ENCODE measurements around the gene ATXN2. TPM values are rescaled to one million over a fixed set of nuclear protein-coding genes. Genes with fewer than 3 reads are reported as not detected.
A peak's percentile ranks its signal among the peaks of the same experiment; 100 is the strongest.

Gene ATXN2
- total and polyA plus RNA-seq, 9 of the 15 experiments (the other 6 are each of a cell fraction or from before 2014, with no cell fraction given) = 16.8 to 67.8 (median 29.3) TPM

GRCh38 chr12:111635524-111635923 is 36.4 kb upstream of the ATXN2 start:
- DNase-seq (ENCODE audit: extremely low read depth in 1 of 4, low spot score in 3 of 4) = peak in 3 of 4 experiments; percentile 21 to 83 (median 63)
- no TSS peak for BruUV-seq (replicated peaks)
- POLR2A ChIA-PET = interaction anchor here (0.6 to 1.2 kb wide), 5 partner anchors 21 to 739 kb away, joined by 3 to 4 read pairs (median 3); partner anchors contain the start of gene ATXN2
- intact Hi-C loops (cut with micrococcal nuclease) = no loop called here
- WGBS (ENCODE audit: insufficient coverage, low coverage, missing lambda C conversion rate) = 2% methylated on average over 8 of the region's 8 CpGs
- H3K4me2 ChIP-seq (ENCODE audit: insufficient read depth, low read length) = peak overlapping the region; percentile 87
- H3K4me1 ChIP-seq (replicated peaks in 1 of 2; ENCODE audit: control insufficient read depth in 2 of 2, insufficient read depth in 2 of 2, low read length in 2 of 2) = peaks cover 35 to 36% of the 10 kb centered on the region in 2 experiments
- no peaks in the 10 kb centered on the region for H3K27me3 ChIP-seq (ENCODE audit: control insufficient read depth in 2 of 2, insufficient read depth in 2 of 2, low read length in 2 of 2)
- CTCF ChIA-PET (ENCODE audit: low intra/inter-chr PET ratio) = no interaction called here
- peak; percentile 79 for ATAC-seq
- H3K79me2 ChIP-seq (ENCODE audit: control insufficient read depth, insufficient read depth, low read length) = no peaks in the 10 kb centered on the region; the same call in 2 of the 3 replicates
- H3K9me3 ChIP-seq (replicated peaks; ENCODE audit: control insufficient read depth, insufficient read depth, low read depth, low read length) = no peaks in the 10 kb centered on the region
- peak overlapping the region; percentile 10; the same call in 1 of the 2 replicates for H3K4me3 ChIP-seq
- H3K36me3 ChIP-seq (ENCODE audit: control insufficient read depth, insufficient read depth, low read length) = peaks cover 6% of the 10 kb centered on the region; the same call in 1 of the 3 replicates
- peak; percentile 90 for FAIRE-seq
- peak overlapping the region; percentile 84 to 90; a peak in 3 of 4 replicates for H3K9ac ChIP-seq (ENCODE audit: insufficient read depth in 1 of 2, low read depth in 2 of 2, low read length in 2 of 2)
- H3K27ac ChIP-seq (ENCODE audit: extremely low read depth, low read depth, low read length) = peak overlapping the region; percentile 94
- peak overlapping the region; percentile 85 for H2AFZ ChIP-seq (ENCODE audit: low read depth, low read length)
- in situ Hi-C loops (cut with MboI) = no loop called here
- H4K20me1 ChIP-seq (replicated peaks; ENCODE audit: control insufficient read depth, insufficient read depth, low read length) = no peaks in the 10 kb centered on the region
- no peaks in the 10 kb centered on the region for H3K9me1 ChIP-seq (ENCODE audit: control insufficient read depth, insufficient read depth, low read length)
- peak; percentile 42 for TF ChIP-seq GTF2B (IDR thresholded peaks at IDR 0.05; ENCODE audit: extremely low read depth, insufficient read length)
- TF ChIP-seq NR3C1 (CRISPR knock-in tag; IDR thresholded peaks at IDR 0.05) = no peak
- TF ChIP-seq NFE2 (IDR thresholded peaks at IDR 0.05; ENCODE audit: low read depth) = peak; percentile 83
- TF ChIP-seq RBFOX2 (IDR thresholded peaks at IDR 0.05; ENCODE audit: low read depth, low read length) = no peak
- TF ChIP-seq E2F8 (IDR thresholded peaks at IDR 0.05; ENCODE audit: low read depth, partially characterized antibody) = no peak
- peak; percentile 76 for TF ChIP-seq HMBOX1 (IDR thresholded peaks at IDR 0.05)
- TF ChIP-seq MTA3 (IDR thresholded peaks at IDR 0.05; ENCODE audit: borderline replicate concordance) = peak; percentile 52; the same call in 1 of the 2 replicates
- no peak for TF ChIP-seq FIP1L1 (IDR thresholded peaks at IDR 0.05; ENCODE audit: low read depth, low read length, poor library complexity, severe bottlenecking)
- TF ChIP-seq NCOR1 (IDR thresholded peaks at IDR 0.05) = 0 out of 2 replicates have a peak, but pooled peaks have one; percentile 24
- no peak for TF ChIP-seq DIDO1 (tag; IDR thresholded peaks at IDR 0.05; ENCODE audit: low read depth)
- peak in 1 of 2 experiments; percentile 6; a peak in 2 of 4 replicates for TF ChIP-seq RAD21 (CRISPR knock-in tag; conservative IDR thresholded peaks at IDR 0.05 in 1 of 2, IDR thresholded peaks at IDR 0.05 in 1 of 2)
- TF ChIP-seq BCOR (IDR thresholded peaks at IDR 0.05) = peak; percentile 28; the same call in 1 of the 2 replicates
- TF ChIP-seq CREM (IDR thresholded peaks at IDR 0.05; ENCODE audit: low read depth) = peak; percentile 74
- TF ChIP-seq NFIC (IDR thresholded peaks at IDR 0.05) = peak; percentile 10; the same call in 1 of the 2 replicates
- no peak for TF ChIP-seq ZNF184 (CRISPR knock-in tag; IDR thresholded peaks at IDR 0.05)
- no peak for TF ChIP-seq EGR1 (conservative IDR thresholded peaks at IDR 0.05)
- no peak for TF ChIP-seq ZNF655 (CRISPR knock-in tag; IDR thresholded peaks at IDR 0.05)
- TF ChIP-seq ILK (tag; IDR thresholded peaks at IDR 0.05; ENCODE audit: borderline replicate concordance, low read depth) = no peak

Data from K562 (cell line).